SKM-1 treated with dmso at 0.1 percent for 144 hours (cell line): Measurements from ENCODE around the gene TMEM178B.

Experiments
- DNase-seq: peaks from one replicate; lab custom pipeline; 2025; ENCODE audit not compliant: unreplicated experiment; lab: John Stamatoyannopoulos, UW

TMEM178B gene

GRCh38 chr7:141220263-141220880 is 146.5 kb downstream of the TMEM178B start:
- no peak for DNase-seq

- no peak for DNase-seq
Measured at GRCh38 chr7:141221007-141221612, 147.2 kb downstream of the TMEM178B start.

- no peak for DNase-seq
Measured at GRCh38 chr7:141225916-141226618, 152.2 kb downstream of the TMEM178B start.

GRCh38 chr7:141227454-141227853 is 153.6 kb downstream of the TMEM178B start:
- no peak for DNase-seq

GRCh38 chr7:141228482-141228881 is 154.6 kb downstream of the TMEM178B start:
- no peak for DNase-seq

DNA sequence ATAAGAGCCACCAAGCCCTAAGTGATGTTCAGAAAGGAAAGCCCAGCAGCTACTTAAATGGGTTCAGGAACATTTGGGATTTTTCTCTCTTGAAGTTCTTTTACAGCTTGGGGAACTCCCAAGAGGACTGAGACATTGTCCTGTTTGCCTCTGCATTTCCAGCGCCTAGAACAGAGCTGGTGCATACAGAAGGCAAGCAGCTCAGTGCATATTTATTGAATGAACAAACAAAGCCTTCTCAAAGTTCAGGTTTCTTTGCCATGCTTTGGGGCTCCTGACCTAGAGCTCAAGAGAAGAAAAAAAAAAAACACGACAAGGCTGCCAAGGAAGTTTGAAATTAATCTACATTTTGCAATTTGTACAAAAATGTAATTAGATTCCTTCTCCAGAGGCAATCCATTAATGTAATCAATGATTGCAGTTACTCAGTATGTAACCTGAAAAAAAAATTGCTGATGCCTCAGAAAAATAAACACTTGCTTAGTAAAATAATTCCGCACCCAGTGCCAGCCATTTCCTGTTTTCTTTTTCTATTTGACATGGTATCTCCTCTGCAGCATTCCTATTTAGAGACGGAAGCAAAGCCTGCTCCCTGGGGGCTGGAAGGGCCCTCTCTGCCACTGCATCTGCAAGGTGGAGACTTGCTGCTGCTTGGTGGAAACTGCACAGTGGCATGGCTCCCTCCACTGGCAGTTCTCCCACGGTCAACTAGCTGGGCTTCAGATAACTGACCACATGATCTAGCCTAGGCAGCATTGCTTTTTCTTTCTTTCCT is 157.3 kb downstream of the TMEM178B start:
- DNase-seq, result no peak

- no peak for DNase-seq
Measured at GRCh38 chr7:141232286-141233051, 158.6 kb downstream of the TMEM178B start.

GRCh38 chr7:141234335-141235105 is 160.7 kb downstream of the TMEM178B start:
- DNase-seq, result no peak

DNA sequence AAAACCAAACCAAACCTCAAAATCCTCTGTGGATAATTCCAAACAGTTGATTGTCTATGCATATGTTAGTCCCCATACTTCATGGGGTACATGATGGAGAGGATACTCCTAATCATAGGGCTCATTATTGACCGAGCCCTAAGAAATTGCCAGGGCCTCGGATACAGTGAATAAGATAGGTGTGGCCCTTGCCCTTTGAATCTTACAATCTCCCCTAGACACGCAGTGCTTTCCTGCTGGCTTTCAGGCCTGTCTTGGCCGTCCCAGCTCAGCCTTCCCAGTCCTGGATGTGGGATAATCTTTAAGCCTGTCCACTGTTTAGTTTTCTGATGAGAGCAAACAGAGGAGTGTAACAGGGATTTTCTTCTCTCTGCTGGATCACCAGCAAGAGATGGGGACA is 161.8 kb downstream of the TMEM178B start:
- DNase-seq, result no peak

GRCh38 chr7:141238596-141239243 is 164.9 kb downstream of the TMEM178B start:
- DNase-seq, result no peak

DNA sequence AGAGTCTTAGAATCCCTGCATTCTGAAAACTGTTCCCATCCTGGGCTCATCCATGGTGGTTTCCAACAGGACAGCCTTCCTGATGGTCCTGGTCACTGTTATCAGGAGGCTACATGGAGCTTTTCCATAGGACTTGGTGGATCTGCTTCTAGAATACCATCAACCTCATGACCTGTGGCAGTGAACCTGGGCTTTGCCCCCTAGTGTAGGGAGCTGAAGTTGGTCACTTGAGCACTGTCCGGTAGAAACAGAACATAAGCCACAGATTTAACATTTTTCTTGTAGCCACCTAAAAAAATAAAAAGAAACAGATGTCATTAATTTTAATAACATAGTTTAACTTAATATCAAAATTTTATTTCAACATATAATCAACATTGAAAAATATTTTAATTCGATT is 165.8 kb downstream of the TMEM178B start:
- DNase-seq, result no peak

- DNase-seq, result no peak
Measured at GRCh38 chr7:141242568-141242967, 168.7 kb downstream of the TMEM178B start.

- no peak for DNase-seq
Measured at GRCh38 chr7:141243368-141243767, 169.5 kb downstream of the TMEM178B start.

DNA sequence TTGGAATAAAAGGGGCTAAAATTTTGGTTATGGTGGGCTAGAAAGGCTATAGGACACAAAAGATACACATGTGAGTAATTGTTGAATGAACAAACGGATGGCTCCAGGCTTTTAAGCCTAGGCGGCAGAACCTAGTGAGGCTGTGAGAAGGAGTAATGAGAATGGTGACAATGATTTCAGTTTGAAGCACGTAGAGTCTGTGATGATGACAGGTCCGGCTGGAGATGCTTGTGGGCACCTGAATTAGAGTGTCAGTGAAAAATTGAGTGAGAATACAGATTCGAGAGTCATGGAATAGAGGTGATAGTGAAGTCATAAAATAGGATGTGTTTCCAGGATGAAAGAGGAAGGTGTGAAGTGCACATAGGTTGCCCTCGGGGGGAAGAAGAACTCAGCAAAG is 170.6 kb downstream of the TMEM178B start:
- no peak for DNase-seq

- no peak for DNase-seq
Measured at GRCh38 chr7:141246426-141246825, 172.6 kb downstream of the TMEM178B start.

DNA sequence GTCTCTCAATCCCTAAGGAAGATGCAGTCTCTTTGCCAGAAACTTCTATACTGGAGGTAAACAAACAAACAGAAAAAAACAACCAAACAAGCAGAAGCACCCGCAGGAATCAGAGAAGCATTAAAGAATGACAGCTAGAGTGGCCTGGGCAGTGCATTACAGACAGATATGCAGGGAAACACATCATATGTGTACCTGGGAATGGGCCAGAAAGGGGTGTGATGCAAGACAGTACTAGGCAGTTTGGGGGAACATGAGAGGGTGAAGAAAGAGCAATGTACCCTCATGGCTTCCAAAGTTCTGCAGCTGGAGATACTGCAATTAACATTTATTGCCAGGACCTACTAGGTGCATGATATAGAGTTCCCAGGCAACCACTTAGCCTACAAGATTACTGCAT is 177.3 kb downstream of the TMEM178B start:
- no peak for DNase-seq

GRCh38 chr7:141251957-141252356 is 178.1 kb downstream of the TMEM178B start:
- DNase-seq, result no peak

- no peak for DNase-seq
Measured at GRCh38 chr7:141257597-141257996, 183.7 kb downstream of the TMEM178B start.

DNA sequence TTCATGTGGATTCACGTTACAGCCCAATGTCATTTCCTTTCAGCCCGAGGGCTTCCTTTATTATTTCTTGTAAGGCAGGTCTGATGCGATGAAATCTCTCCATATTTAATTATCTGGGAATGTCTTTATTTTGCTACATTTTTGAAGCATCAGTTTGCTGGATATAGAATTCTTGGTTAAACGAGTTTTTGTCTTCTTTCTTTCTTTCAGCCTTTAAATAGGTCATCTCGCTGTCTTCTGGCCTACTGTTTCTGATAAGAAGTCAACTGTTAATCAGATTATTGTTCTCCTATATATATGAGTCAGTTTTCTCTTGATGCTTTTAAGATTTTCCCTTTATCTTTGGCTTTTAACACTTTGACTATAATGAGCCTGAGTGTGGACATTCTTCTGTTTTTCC is 184.7 kb downstream of the TMEM178B start:
- no peak for DNase-seq
